CD4-positive, alpha-beta T cell treated with Interleukin-1 beta for 1 hour (primary cell): ENCODE data around the gene PIGB.
"Not testable (repeated sequence)": the region's sequence is repeated elsewhere in the genome, so short reads cannot be mapped to it uniquely, and the experiment has no call there.

ENCODE experiments used
- DNase-seq, 2 donors: peaks; one replicate each; pipeline ENCODE4 v3.0.0-alpha.2; 2020 to 2022

PIGB gene

DNA sequence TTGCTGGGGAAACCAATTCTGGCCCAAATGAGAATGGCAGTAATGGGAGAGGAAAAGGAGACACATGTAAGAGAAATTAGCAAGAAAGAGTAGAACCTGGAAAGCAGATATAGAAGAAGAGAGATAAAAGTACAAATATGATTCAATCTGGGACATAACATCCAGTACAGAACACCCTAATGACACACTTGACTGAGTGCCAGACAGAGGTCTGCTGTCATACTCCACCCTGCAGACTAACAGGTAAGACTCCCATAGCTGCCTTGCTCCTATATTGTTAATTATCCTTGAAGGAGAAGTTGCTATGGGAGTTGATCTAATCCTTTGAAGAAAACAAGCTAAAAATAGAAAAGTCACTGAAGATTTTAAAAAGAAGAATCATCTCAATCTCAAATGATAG is 68.0 kb downstream of the PIGB start:
- DNase-seq = no peak

GRCh38 chr15:55389264-55389607 is 70.2 kb downstream of the PIGB start:
- no peak for DNase-seq

DNA sequence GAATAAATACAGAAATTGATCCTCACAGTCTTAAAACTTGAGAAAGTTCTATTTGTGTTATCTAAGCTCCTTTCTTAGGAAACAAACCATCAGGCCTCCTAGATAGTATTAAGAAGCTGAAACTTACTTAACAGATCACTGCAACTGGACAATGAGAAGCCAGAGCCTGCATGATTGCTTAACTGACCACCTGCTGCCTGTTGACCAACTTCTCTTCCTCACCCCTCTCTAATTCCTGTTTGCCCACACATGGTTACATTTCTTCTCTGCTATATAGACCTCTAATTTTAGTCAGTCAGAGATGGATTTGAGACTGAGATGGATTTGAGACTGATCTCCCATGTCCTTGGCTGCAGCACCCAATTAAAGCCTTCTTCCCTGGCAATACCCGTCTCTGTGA is 75.7 kb downstream of the PIGB start:
- peak in 1 of 2 donors; percentile 9 for DNase-seq

DNA sequence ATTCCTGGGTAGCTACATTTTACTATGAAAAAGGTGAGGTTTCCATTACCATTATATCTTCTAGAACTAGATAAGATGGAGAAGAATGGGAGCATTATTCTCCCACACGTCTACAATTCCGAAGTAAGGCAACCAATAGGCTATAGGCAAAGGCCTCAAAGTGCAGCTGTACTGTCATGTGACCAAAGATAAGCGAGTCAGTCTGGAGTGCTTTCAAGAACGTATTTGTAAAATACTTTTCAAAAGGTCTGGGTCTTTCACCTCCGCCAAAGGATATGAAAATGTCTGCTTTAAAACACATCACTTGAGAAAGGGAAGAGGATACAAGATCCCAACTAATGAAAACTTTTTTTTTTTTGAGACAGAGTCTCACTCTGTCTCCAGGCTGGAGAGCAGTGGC is 79.2 kb downstream of the PIGB start:
- DNase-seq = no peak

GRCh38 chr15:55400050-55400449 is 81.0 kb downstream of the PIGB start:
- not testable (repeated sequence) for DNase-seq

GRCh38 chr15:55401786-55402246 is 82.8 kb downstream of the PIGB start:
- DNase-seq = no peak

DNA sequence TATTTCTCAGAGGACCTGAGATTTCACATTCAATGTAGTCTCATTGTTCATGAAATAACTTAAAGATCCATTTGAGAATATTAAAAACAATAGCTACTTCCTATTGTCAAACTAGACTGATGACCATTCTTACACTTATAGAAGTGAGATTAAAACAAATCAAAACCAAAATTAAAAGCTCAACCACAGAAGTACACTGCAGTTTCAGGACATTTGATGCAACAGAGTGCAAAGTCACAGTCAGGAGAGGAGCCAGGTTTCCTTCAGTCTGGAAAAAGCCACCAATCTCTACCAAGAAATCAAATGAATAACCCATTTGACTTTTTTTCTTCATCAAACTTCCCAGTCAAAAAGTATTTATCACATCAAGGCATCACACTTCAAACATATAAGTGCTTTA is 83.7 kb downstream of the PIGB start:
- no peak for DNase-seq

DNA sequence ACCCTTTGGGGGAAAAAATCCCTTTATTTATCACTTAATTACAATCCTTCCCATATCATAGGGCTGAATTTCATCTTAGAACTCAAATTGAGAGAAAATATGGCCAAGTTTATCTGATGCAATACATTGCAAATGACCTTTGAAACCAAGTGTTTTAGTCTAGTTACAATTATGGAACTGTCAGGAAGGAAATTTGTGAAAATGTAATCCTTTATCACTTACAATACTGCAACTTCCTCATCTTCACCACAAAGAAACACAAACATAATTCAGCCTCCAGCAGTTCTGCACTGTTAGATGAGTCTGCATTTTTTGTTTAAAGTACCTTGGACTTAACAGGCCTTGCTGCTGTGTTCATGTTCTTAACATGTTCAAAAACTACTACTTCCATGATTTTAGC is 84.5 kb downstream of the PIGB start:
- no peak for DNase-seq
